Ammon's horn (tissue), 1 donor: ENCODE measurements around the gene ANKDD1A.

Experiments
- DNase-seq: peaks from one replicate; pipeline ENCODE4 v3.0.0-alpha.2; 2016; ENCODE audit warnings: low spot score

The ANKDD1A gene

DNA sequence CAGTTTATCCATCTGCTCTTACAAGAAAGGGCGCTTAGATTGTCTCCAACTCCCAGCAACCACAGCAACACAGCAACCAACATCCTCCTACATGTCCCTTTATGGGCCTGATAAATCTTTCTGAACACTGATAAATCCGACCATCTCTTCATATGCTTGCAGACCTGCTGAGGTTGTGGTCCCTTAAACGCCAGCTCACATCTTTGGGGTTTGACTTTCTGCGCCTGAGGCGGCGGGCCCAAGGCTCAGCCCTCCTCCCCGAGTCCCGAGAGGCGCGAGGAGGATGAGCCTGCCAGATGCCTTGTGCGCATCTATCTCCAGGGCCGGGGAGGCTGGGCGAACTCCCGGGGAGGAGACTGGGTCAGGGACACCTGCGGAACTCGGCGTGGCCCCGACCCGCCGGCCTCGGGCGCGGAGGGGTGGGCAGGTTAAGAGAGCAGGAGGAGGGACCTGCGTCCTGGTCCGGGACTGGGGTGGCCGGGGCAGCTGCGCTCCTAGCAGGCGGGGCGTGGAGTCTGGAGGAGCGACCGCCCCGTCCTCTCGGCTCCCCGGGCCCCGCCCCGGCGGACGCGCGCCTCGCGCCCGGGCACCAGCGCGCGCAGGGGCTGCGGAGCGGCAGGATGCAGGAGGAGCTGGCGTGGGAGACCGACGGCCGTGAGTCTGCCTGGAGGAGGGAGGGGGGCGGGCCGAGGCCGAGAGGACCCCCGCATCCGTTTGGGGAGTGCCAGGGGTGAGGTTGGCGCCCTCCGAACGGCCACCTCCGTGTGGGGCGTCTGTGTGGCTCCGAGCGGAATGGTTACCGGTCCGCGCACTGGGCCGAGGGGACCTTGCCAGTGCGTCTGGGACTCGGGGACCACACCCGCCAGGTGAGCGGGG is at the start of gene ANKDD1A:
ANKDD1A (plus strand) TSS at position 592 of the 876 bp plus-strand sequence; CDS start at position 621, 29 bp downstream.
- DNase-seq = peak; percentile 71

DNA sequence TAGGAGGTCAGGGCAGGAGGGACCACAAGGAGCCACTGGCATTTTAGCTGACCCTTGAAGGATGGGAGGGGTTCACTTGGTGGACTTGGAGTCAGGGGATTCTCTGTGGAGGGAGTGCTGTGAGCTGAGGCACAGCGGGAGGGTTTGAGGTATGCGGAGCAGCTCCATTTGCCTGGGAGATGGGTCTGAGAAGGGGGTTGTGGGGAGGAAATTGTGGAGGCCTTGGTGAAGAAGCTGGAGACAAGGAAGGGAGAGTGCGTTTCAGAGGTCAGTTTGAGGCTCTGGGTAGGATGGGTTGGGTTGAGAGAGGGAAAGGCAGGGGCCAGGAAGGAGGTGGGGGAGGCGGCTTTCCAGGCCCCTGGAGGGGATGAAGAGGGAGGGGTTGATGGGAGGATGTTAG is 49.7 kb upstream of the ANKDD1A start:
- no peak for DNase-seq

- no peak for DNase-seq
Measured at GRCh38 chr15:64862408-64862807, 49.3 kb upstream of the ANKDD1A start.

DNA sequence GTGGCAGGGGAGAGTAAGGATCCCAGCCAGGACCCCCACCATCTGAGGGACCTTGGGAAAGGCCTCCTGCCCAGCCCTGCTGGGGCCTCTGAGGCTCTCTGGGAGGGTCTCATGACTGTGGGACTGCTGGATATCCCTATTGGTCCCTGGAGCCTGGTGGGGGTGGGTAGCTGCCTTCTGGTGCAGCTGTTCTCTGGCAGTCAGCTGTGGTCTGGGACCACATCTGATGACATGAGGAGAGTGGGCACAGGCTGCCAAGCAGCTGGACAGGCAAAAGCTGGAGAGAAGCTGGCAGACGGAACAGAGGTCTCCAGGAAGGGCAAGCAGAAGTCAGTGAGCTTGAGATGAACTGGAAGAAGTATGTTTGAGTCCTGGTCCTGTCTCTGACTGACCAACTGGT is 47.6 kb upstream of the ANKDD1A start:
- no peak for DNase-seq

- no peak for DNase-seq
Measured at GRCh38 chr15:64865126-64865997, 46.3 kb upstream of the ANKDD1A start.

DNA sequence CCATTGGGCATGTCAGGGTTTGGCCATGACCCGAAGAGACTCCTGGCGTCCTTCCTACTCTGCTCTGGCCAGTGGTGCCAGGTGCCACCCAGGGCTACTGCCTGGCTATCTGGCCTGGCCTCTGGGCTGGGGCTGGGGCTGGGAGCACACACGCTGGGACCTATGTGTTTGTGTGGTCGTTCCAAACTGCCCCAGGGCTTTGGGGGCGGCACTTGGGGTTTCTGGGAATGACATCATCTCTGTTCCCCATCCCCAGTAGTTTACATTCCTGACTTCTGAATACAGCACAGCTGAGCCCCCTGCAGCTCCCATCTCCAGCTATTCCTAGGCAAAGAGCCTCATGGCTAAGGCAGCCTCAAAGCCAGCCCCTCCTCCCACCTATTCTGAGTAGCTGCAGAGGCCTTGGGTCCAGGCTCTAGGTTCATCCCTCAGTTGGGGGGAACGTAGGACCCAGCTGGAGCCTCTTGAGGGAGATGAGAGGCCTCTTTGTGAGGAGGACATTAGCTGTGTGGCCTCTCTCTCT is 45.6 kb upstream of the ANKDD1A start:
- DNase-seq = no peak

DNA sequence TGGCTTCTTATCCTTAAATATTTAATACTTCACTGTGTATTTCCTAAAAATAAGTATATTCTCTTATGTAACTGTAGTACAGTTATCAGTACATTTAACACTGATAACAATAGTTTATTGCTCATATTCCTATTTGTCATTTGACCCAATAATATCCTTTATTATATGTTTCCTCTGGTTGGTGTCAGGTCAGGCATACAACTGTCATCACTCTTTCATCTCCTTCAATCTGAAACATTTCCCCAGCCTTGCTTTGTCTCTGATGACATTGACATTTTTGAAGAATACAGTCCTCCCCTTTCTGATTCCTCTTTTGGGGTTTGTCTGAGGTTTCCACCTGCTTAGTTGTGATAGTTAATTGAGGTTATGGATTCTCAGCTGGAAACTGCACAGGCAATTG is 42.2 kb upstream of the ANKDD1A start:
- DNase-seq = no peak

- no peak for DNase-seq
Measured at GRCh38 chr15:64870353-64870752, 41.3 kb upstream of the ANKDD1A start.

DNA sequence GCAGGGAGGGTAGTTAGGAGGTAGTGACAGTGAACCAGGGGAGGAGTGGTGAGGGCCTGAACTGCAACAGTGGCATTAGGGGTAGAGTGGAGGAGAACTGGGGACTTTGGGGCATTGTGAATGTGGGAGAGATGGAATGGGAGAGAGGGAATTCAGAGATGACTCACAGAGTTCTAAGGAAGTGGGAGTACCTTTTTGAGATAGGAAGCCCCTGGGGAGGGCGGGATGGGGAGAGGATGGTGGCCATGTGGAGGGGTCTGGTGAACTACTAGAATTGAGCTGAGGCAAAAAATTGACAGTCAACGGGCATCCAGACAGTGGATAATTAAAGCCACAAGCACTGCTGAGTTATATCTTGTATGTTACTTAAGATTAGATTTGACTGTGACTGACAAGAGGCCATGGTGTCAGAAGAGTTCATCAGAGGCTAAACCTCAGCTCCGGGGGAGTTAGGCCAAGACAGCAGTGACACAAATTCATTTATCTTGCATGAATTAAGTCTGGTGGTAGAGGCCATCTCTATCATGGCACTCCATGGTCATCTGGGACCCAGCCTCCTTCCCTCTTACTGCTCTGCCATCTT is 36.0 kb upstream of the ANKDD1A start:
- DNase-seq = no peak

DNA sequence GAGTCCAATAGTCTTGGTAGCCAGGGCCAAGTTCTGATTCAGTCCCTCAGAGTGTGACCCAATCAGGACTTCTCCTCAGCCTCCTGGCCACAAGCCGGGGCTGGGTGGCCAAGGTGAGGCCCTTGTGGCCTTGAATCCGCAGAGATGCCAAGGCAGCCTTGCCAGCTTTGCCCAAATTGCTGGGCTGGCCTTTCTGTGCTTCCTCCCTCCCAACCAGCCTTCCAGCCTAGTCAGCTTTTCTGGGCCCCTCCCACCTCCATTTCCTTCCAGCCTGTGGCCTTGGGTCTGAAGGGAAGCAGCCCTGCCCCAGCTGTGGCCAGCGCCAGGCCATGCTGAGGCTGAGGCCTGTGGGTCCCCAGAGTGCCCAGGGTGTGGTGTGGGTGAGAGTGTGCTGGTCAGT is 34.3 kb upstream of the ANKDD1A start:
- DNase-seq = peak; percentile 84

DNA sequence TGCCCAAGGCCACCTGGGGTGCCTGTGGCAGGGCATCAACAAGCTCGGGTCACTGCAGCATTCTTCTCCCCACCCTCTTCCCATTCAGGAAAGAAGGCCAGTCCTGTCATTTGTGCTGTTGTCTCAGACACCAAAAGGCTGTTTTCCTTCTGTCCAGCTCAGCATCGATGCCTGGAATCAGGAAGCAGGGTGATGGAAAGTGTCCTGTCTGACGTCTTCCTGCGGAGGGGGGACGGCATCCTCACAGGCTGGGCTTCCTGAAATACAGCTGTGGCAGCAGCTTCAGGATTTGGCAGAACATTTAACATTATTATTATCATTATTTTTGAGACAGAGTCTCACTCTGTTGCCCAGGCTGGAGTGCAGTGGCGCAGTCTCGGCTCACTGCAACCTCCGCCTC is 33.0 kb upstream of the ANKDD1A start:
- no peak for DNase-seq

GRCh38 chr15:64883100-64883581 is 28.6 kb upstream of the ANKDD1A start:
- no peak for DNase-seq

DNA sequence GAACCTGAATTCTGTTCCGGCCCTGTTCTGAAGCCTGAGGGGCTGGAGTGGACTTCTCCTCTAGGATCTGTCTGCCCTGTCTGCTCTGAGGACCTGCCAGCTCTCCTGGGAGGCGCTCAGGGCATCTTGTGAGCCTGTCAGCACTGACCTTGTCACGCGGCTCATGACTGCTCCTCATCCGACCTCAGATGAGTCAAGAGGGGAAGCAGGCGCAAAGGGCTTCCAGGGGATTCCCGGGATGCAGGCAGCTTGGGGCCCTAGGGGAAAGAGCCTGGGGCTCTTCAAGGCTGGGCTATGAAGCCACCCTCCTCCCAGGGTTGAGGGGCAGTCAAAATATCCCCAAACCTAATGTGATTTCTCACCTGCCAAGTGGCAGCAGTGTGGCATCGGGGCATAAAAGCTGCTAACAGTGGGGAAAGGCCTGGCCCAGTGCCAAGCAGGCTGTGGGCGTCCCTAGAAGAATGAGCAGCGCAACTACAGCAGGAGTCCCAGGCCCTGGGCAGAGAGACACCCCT is 27.6 kb upstream of the ANKDD1A start:
- DNase-seq = peak; percentile 64

DNA sequence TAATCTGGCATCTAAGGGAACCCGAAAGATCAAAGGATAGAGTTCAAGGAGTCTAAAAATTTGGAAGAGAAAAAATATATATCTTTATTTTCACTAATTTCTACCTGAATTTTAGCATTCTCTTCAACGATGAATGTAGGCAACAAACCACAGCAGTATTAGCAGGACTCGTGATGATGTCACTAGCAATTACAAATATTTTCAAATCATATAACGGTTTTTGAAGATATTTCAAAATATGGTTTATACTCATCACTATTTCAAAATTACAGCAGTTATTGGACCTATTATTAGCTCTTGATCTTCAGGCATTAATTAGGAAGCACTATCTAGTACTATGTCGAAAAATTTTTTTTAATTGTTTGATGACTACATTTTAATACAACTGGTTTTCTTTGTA is 27.0 kb upstream of the ANKDD1A start:
- no peak for DNase-seq

- DNase-seq = no peak
Measured at GRCh38 chr15:64888336-64888735, 23.4 kb upstream of the ANKDD1A start.

GRCh38 chr15:64891561-64891960 is 20.1 kb upstream of the ANKDD1A start:
- no peak for DNase-seq

DNA sequence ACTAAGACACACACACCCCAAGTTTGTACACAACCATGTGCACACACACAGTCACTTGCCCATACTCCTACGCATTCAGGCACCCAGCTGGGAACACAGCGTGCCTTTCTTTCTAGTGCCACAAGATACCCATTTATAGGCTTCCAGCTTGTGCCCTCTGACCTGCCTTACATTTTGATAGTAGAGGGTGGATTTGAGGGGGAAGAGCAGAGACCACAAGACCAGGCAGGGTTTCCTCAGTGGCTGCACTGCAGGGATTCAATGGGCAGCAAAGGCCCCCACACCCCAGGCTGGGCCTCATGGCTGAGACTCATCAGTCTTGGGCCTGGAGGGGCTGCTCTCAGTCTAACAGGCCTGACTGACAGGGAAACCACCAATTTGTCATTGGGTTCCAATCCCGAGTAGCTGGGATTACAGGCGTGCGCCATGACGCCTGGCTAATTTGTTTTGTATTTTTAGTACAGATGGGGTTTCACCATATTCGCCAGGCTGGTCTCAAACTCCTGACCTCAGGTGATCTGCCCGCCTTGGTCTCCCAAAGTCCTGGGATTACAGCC is 18.8 kb upstream of the ANKDD1A start:
- no peak for DNase-seq

DNA sequence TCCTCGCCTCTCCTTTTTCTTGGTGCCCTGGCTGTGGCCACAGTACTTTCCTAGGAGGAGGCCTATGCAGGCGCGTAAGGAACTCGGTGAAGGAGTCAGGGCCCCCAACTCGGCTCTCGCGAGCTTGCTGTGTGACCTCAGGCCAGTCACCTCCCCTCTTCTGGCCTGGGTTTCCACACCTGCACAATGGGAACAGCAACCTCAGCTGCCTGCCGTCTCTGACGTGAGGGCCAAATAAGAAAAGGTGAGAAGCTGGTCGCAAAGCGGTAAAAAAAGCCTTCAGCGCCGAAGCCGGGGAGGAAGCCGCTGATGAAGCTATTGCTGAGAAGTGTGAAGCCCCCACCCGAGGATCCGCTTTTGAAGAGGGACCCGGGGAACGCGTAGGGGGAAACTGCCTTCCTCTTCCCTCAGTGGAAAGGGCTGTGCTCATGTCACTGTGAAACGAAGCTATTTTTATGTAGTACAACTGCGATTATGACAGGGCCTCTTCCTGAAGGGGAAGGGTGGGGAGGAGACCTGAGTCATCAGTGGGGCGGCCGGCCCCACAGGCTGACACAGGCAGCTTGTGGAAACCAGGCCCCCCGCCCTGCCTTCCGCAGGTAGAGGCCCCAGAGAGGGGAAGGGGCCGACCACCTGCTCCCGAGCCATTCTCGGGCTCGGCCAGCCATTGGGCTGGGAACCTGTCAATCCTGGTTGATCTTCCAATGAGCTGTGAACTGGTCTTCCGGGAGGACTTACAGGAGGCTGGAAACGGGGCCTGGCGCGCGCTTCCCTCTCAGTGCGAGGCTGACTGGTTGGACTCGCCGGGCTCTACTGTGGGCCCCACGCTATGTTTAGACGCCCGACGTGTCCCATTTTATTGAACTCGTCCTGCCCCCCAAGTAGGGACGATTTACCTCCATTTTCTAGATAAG is 18.0 kb upstream of the ANKDD1A start:
- DNase-seq = peak; percentile 92

DNA sequence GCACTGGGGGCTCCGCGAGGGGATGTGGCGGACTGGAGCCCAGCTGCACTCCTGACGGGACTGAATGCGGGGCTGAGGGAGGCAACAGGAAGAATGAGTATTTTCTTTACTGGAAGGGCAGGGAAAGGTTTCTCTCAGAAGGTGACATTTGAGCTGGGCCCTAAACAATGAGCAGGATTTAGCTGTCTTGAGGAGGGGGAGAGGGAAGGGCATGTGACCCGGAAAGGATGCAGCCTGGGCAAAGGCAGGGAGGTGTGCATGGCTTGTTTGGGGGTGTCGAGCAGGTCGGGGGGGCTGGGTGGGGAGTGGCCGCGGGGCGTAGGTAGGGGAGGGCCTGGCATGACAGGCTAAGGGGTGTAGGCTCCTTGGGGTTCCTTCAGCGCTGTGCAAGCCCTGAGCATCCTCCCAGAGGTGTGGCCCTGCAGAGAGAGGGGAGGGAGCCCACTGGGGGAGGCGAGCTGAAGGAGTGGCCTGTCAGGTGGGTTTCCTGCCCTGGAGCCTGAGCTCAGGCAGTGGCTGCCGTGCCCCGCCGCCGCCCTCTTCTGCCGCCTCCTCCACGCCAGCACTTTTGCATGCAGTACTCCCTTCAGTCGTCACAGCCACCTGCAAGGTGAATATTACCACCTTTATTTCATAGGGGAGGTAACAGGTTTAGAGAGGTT is 17.2 kb upstream of the ANKDD1A start:
- DNase-seq = no peak
